GM19035 (cell line): ENCODE measurements around the gene PPP6R3.
"Not testable (repeated sequence)": the region's sequence is repeated elsewhere in the genome, so short reads cannot be mapped to it uniquely, and the experiment has no call there.

Source experiments
- ATAC-seq: cut with Tn5 transposase; IDR thresholded peaks from one replicate; pipeline ENCODE4 v1.9.1; 2021; ENCODE audit not compliant: unreplicated experiment

The PPP6R3 gene

GRCh38 chr11:68454767-68455166 lies 5.8 kb upstream of the PPP6R3 start:
- no peak for ATAC-seq

- ATAC-seq: no peak
Observed at GRCh38 chr11:68455485-68455884, 5.1 kb upstream of the PPP6R3 start.

GRCh38 chr11:68457216-68457897 lies 3.2 kb upstream of the PPP6R3 start:
- ATAC-seq: no peak

- ATAC-seq: no peak
Observed at GRCh38 chr11:68457898-68458249, 2.7 kb upstream of the PPP6R3 start.

- not testable (repeated sequence) for ATAC-seq
Observed at GRCh38 chr11:68458340-68458739, 2.2 kb upstream of the PPP6R3 start.

- peak; percentile 81 for ATAC-seq
Observed at GRCh38 chr11:68459886-68460740, 439 bp upstream of the PPP6R3 start.

- no peak for ATAC-seq
Observed at GRCh38 chr11:68461575-68461917, 994 bp downstream of the PPP6R3 start.

- ATAC-seq: no peak
Observed at GRCh38 chr11:68463714-68464113, 3.2 kb downstream of the PPP6R3 start.

GRCh38 chr11:68467201-68467834 lies 6.8 kb downstream of the PPP6R3 start:
- ATAC-seq: no peak

- ATAC-seq: no peak
Observed at GRCh38 chr11:68468217-68468828, 7.8 kb downstream of the PPP6R3 start.

- no peak for ATAC-seq
Observed at GRCh38 chr11:68469122-68469521, 8.6 kb downstream of the PPP6R3 start.

- ATAC-seq: no peak
Observed at GRCh38 chr11:68469642-68470041, 9.1 kb downstream of the PPP6R3 start.

- ATAC-seq: no peak
Observed at GRCh38 chr11:68470304-68470811, 9.8 kb downstream of the PPP6R3 start.

GRCh38 chr11:68471360-68472340 lies 11.1 kb downstream of the PPP6R3 start:
- ATAC-seq: no peak

- no peak for ATAC-seq
Observed at GRCh38 chr11:68472778-68473177, 12.2 kb downstream of the PPP6R3 start.

GRCh38 chr11:68473693-68474092 lies 13.1 kb downstream of the PPP6R3 start:
- ATAC-seq: no peak

- not testable (repeated sequence) for ATAC-seq
Observed at GRCh38 chr11:68475626-68476025, 15.1 kb downstream of the PPP6R3 start.

- no peak for ATAC-seq
Observed at GRCh38 chr11:68479390-68479789, 18.8 kb downstream of the PPP6R3 start.

- no peak for ATAC-seq
Observed at GRCh38 chr11:68480193-68480592, 19.6 kb downstream of the PPP6R3 start.

- ATAC-seq: no peak
Observed at GRCh38 chr11:68480852-68481510, 20.4 kb downstream of the PPP6R3 start.
